ENCODE results near the gene PAGE2B. TPM values are rescaled to one million over a fixed set of nuclear protein-coding genes. Genes with fewer than 3 reads are reported as not detected.

PAGE2B gene
- total RNA-seq, 1 donor from 2014 or later = not detected

GRCh38 chrX:55098691-55099090 is 23.9 kb downstream of the PAGE2B start:
- TF ChIP-seq CTCF (IDR thresholded peaks at IDR 0.05; ENCODE audit: unreplicated experiment) = no peak
- peaks cover 6% of the 10 kb centered on the region for H3K4me1 Mint-ChIP-seq (ENCODE audit: low read depth)
- H3K27me3 Mint-ChIP-seq = no peaks in the 10 kb centered on the region
- H3K9me3 Mint-ChIP-seq (ENCODE audit: low read depth) = peaks cover 21% of the 10 kb centered on the region
- H3K4me3 Mint-ChIP-seq (ENCODE audit: low read depth) = no peak overlapping the region
- no peak for DNase-seq (ENCODE audit: low spot score, unreplicated experiment)
- peak overlapping the region; percentile 70 for H3K27ac Mint-ChIP-seq
- H3K36me3 Mint-ChIP-seq (ENCODE audit: insufficient read depth) = no peaks in the 10 kb centered on the region

- no peak for TF ChIP-seq CTCF (IDR thresholded peaks at IDR 0.05; ENCODE audit: unreplicated experiment)
- Mint-ChIP-seq H3K9me3 (ENCODE audit: low read depth) (peaks cover 25% of the 10 kb centered on the region), H3K27ac (peak overlapping the region; percentile 70)
Observed at GRCh38 chrX:55099162-55099561, 24.3 kb downstream of the PAGE2B start.

GRCh38 chrX:55102754-55103153 is 27.9 kb downstream of the PAGE2B start:
- Mint-ChIP-seq H3K36me3 (ENCODE audit: insufficient read depth) (no peaks in the 10 kb centered on the region), H3K27ac (no peak overlapping the region), H3K27me3 (no peaks in the 10 kb centered on the region), H3K4me3 (ENCODE audit: low read depth) (no peak overlapping the region), H3K9me3 (ENCODE audit: low read depth) (peaks cover 27% of the 10 kb centered on the region), H3K4me1 (ENCODE audit: low read depth) (peaks cover 9% of the 10 kb centered on the region)
- TF ChIP-seq CTCF (IDR thresholded peaks at IDR 0.05; ENCODE audit: unreplicated experiment) = no peak
- DNase-seq (ENCODE audit: low spot score, unreplicated experiment) = no peak

More at GRCh38 chrX:55099162-55099561, 24.3 kb downstream of the PAGE2B start:
- H3K27me3 Mint-ChIP-seq = no peaks in the 10 kb centered on the region
- H3K36me3 Mint-ChIP-seq (ENCODE audit: insufficient read depth) = no peaks in the 10 kb centered on the region
- no peak overlapping the region for H3K4me3 Mint-ChIP-seq (ENCODE audit: low read depth)
- peaks cover 6% of the 10 kb centered on the region for H3K4me1 Mint-ChIP-seq (ENCODE audit: low read depth)
- DNase-seq (ENCODE audit: low spot score, unreplicated experiment) = no peak

- Mint-ChIP-seq H3K9me3 (ENCODE audit: low read depth) (peaks cover 18% of the 10 kb centered on the region), H3K27me3 (no peaks in the 10 kb centered on the region), H3K4me1 (ENCODE audit: low read depth) (peaks cover 14% of the 10 kb centered on the region), H3K27ac (no peak overlapping the region), H3K36me3 (ENCODE audit: insufficient read depth) (no peaks in the 10 kb centered on the region), H3K4me3 (ENCODE audit: low read depth) (no peak overlapping the region)
- no peak for TF ChIP-seq CTCF (IDR thresholded peaks at IDR 0.05; ENCODE audit: unreplicated experiment)
- no peak for DNase-seq (ENCODE audit: low spot score, unreplicated experiment)
Observed at GRCh38 chrX:55107262-55107661, 32.4 kb downstream of the PAGE2B start.

- Mint-ChIP-seq H3K36me3 (ENCODE audit: insufficient read depth) (no peaks in the 10 kb centered on the region), H3K4me1 (ENCODE audit: low read depth) (peaks cover 20% of the 10 kb centered on the region), H3K4me3 (ENCODE audit: low read depth) (no peak overlapping the region), H3K9me3 (ENCODE audit: low read depth) (peaks cover 21% of the 10 kb centered on the region), H3K27ac (no peak overlapping the region), H3K27me3 (no peaks in the 10 kb centered on the region)
- DNase-seq (ENCODE audit: low spot score, unreplicated experiment) = no peak
- TF ChIP-seq CTCF (IDR thresholded peaks at IDR 0.05; ENCODE audit: unreplicated experiment) = no peak
Observed at GRCh38 chrX:55107911-55108310, 33.1 kb downstream of the PAGE2B start.
